ENCODE results near the gene UTP14A.

The UTP14A gene

GRCh38 chrX:129963729-129964128, 57.8 kb downstream of the UTP14A start:
- Histone ChIP-seq H3K23ac (ENCODE audit: low read length) (no peak overlapping the region), H4K8ac (ENCODE audit: low read depth, low read length) (no peak overlapping the region), H4K5ac (ENCODE audit: low read length) (no peak overlapping the region), H3K4ac (ENCODE audit: low read depth, low read length) (no peak overlapping the region), H3K36me3 (ENCODE audit: control insufficient read depth, insufficient read depth, low read length) (no peaks in the 10 kb centered on the region), H3K27ac (ENCODE audit: low read depth, low read length) (no peak overlapping the region), H3K4me3 (ENCODE audit: low read length) (no peak overlapping the region), H3K18ac (ENCODE audit: low read length) (no peak overlapping the region), H2AK5ac (ENCODE audit: low read length) (no peak overlapping the region), H3K4me2 (ENCODE audit: low read length) (no peak overlapping the region), H3K79me1 (ENCODE audit: low read length) (no peaks in the 10 kb centered on the region), H3K9ac (ENCODE audit: low read length) (no peak overlapping the region), H2BK120ac (ENCODE audit: low read depth, low read length) (no peak overlapping the region), H2BK5ac (ENCODE audit: low read length) (no peak overlapping the region), H3K79me2 (ENCODE audit: control insufficient read depth, insufficient read depth, low read length) (no peaks in the 10 kb centered on the region), H2BK15ac (replicated peaks; ENCODE audit: low read depth) (no peak overlapping the region), H3K27me3 (ENCODE audit: insufficient read depth, low read length, poor library complexity) (peaks cover 2% of the 10 kb centered on the region), H3K4me1 (ENCODE audit: control insufficient read depth, low read depth, low read length) (no peaks in the 10 kb centered on the region), H3K56ac (ENCODE audit: low read length) (no peak overlapping the region)
- no CpG with 5 or more reads among the region's 8 CpGs for WGBS (ENCODE audit: extremely low coverage, insufficient coverage, low lambda C conversion rate)
- no peak for DNase-seq

DNA sequence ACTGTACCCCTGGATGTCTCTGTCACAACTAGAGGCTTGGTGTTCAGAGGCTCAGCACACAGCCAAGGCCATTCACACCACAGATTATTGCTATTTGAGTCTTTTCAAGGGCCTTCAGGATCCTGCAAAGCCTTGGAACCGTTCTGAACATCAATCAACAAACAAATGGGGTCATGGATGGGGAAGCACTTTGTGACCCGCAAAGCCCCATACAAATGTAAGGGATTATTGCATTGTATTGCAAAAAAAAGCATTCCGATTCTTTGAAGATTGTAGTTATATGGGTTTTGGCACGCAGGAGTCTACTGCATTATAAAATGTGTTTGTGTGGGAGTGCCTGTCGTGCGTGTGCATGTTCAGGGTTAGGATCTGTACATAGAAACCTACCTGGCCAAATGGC, 59.2 kb downstream of the UTP14A start:
- no peak overlapping the region for H3K4me3 ChIP-seq (ENCODE audit: low read length)
- no peak overlapping the region for H2BK15ac ChIP-seq (replicated peaks; ENCODE audit: low read depth)
- no peak overlapping the region for H4K5ac ChIP-seq (ENCODE audit: low read length)
- H3K4me1 ChIP-seq (ENCODE audit: control insufficient read depth, low read depth, low read length): no peaks in the 10 kb centered on the region
- H3K9ac ChIP-seq (ENCODE audit: low read length): no peak overlapping the region
- H3K36me3 ChIP-seq (ENCODE audit: control insufficient read depth, insufficient read depth, low read length): no peaks in the 10 kb centered on the region
- H3K27ac ChIP-seq (ENCODE audit: low read depth, low read length): no peak overlapping the region
- no peak overlapping the region for H3K23ac ChIP-seq (ENCODE audit: low read length)
- no peak overlapping the region for H2AK5ac ChIP-seq (ENCODE audit: low read length)
- no peak overlapping the region for H2BK5ac ChIP-seq (ENCODE audit: low read length)
- H3K79me2 ChIP-seq (ENCODE audit: control insufficient read depth, insufficient read depth, low read length): no peaks in the 10 kb centered on the region
- H2BK120ac ChIP-seq (ENCODE audit: low read depth, low read length): no peak overlapping the region
- H3K18ac ChIP-seq (ENCODE audit: low read length): no peak overlapping the region
- H3K56ac ChIP-seq (ENCODE audit: low read length): no peak overlapping the region
- H3K79me1 ChIP-seq (ENCODE audit: low read length): no peaks in the 10 kb centered on the region
- H4K8ac ChIP-seq (ENCODE audit: low read depth, low read length): no peak overlapping the region
- H3K27me3 ChIP-seq (ENCODE audit: insufficient read depth, low read length, poor library complexity): no peaks in the 10 kb centered on the region
- WGBS (ENCODE audit: extremely low coverage, insufficient coverage, low lambda C conversion rate): no CpG with 5 or more reads among the region's 6 CpGs
- H3K4ac ChIP-seq (ENCODE audit: low read depth, low read length): no peak overlapping the region
- no peak for DNase-seq
- H3K4me2 ChIP-seq (ENCODE audit: low read length): no peak overlapping the region

- no peak overlapping the region for H3K23ac ChIP-seq (ENCODE audit: low read length)
- H3K56ac ChIP-seq (ENCODE audit: low read length): no peak overlapping the region
- DNase-seq: no peak
- H3K27ac ChIP-seq (ENCODE audit: low read depth, low read length): no peak overlapping the region
- no peaks in the 10 kb centered on the region for H3K79me2 ChIP-seq (ENCODE audit: control insufficient read depth, insufficient read depth, low read length)
- no peak overlapping the region for H3K4me2 ChIP-seq (ENCODE audit: low read length)
- no peak overlapping the region for H2AK5ac ChIP-seq (ENCODE audit: low read length)
- WGBS (ENCODE audit: extremely low coverage, insufficient coverage, low lambda C conversion rate): no CpG with 5 or more reads among the region's 3 CpGs
- H3K4me1 ChIP-seq (ENCODE audit: control insufficient read depth, low read depth, low read length): no peaks in the 10 kb centered on the region
- no peak overlapping the region for H3K9ac ChIP-seq (ENCODE audit: low read length)
- H4K8ac ChIP-seq (ENCODE audit: low read depth, low read length): no peak overlapping the region
- H3K18ac ChIP-seq (ENCODE audit: low read length): no peak overlapping the region
- H3K79me1 ChIP-seq (ENCODE audit: low read length): no peaks in the 10 kb centered on the region
- no peak overlapping the region for H3K4me3 ChIP-seq (ENCODE audit: low read length)
- no peak overlapping the region for H4K5ac ChIP-seq (ENCODE audit: low read length)
- H3K4ac ChIP-seq (ENCODE audit: low read depth, low read length): no peak overlapping the region
- H2BK15ac ChIP-seq (replicated peaks; ENCODE audit: low read depth): no peak overlapping the region
- no peaks in the 10 kb centered on the region for H3K27me3 ChIP-seq (ENCODE audit: insufficient read depth, low read length, poor library complexity)
- no peak overlapping the region for H2BK120ac ChIP-seq (ENCODE audit: low read depth, low read length)
- no peak overlapping the region for H2BK5ac ChIP-seq (ENCODE audit: low read length)
- no peaks in the 10 kb centered on the region for H3K36me3 ChIP-seq (ENCODE audit: control insufficient read depth, insufficient read depth, low read length)
These were observed 63.0 kb downstream of the UTP14A start for GRCh38 chrX:129968968-129969367.

DNA sequence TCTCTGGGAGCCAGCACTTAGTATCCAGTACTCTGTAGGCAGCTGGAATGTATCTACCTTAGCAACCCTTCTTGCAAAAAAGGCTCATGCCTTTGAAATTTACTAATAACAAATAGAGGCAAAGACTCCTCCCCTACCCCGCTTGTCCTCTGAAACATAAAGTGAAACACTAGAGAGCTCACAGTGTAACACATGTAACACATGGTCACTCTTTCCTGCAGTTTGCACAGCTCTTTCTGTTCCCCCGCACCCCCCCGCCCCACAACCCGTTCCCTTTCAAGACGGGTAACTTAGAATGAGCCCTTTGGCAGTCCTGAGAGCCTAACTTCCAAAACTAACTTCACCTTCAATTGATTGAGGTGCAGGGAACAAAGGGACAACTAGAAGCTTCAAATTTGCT, 70.5 kb downstream of the UTP14A start:
- no peak overlapping the region for H2AK5ac ChIP-seq (ENCODE audit: low read length)
- H3K79me2 ChIP-seq (ENCODE audit: control insufficient read depth, insufficient read depth, low read length): no peaks in the 10 kb centered on the region
- no peak overlapping the region for H4K8ac ChIP-seq (ENCODE audit: low read depth, low read length)
- no peak overlapping the region for H3K56ac ChIP-seq (ENCODE audit: low read length)
- H3K27me3 ChIP-seq (ENCODE audit: insufficient read depth, low read length, poor library complexity): no peaks in the 10 kb centered on the region
- no peak overlapping the region for H2BK120ac ChIP-seq (ENCODE audit: low read depth, low read length)
- no peak overlapping the region for H3K4me3 ChIP-seq (ENCODE audit: low read length)
- no peak for DNase-seq
- no peak overlapping the region for H3K23ac ChIP-seq (ENCODE audit: low read length)
- no peak overlapping the region for H3K4me2 ChIP-seq (ENCODE audit: low read length)
- no CpG with 5 or more reads among the region's 5 CpGs for WGBS (ENCODE audit: extremely low coverage, insufficient coverage, low lambda C conversion rate)
- no peak overlapping the region for H2BK5ac ChIP-seq (ENCODE audit: low read length)
- no peak overlapping the region for H3K18ac ChIP-seq (ENCODE audit: low read length)
- no peaks in the 10 kb centered on the region for H3K36me3 ChIP-seq (ENCODE audit: control insufficient read depth, insufficient read depth, low read length)
- H3K79me1 ChIP-seq (ENCODE audit: low read length): no peaks in the 10 kb centered on the region
- H3K9ac ChIP-seq (ENCODE audit: low read length): no peak overlapping the region
- no peak overlapping the region for H2BK15ac ChIP-seq (replicated peaks; ENCODE audit: low read depth)
- H3K4me1 ChIP-seq (ENCODE audit: control insufficient read depth, low read depth, low read length): no peaks in the 10 kb centered on the region
- H3K4ac ChIP-seq (ENCODE audit: low read depth, low read length): no peak overlapping the region
- no peak overlapping the region for H4K5ac ChIP-seq (ENCODE audit: low read length)
- H3K27ac ChIP-seq (ENCODE audit: low read depth, low read length): no peak overlapping the region

All from mesendoderm (in vitro differentiated cells).